ENCODE measurements around the gene TUBGCP6. TPM values are rescaled to one million over a fixed set of nuclear protein-coding genes. Genes with fewer than 3 reads are reported as not detected.

The TUBGCP6 gene
- polyA plus RNA-seq, 3 donors = 3.7 to 72.8 (median 4.3) TPM

DNA sequence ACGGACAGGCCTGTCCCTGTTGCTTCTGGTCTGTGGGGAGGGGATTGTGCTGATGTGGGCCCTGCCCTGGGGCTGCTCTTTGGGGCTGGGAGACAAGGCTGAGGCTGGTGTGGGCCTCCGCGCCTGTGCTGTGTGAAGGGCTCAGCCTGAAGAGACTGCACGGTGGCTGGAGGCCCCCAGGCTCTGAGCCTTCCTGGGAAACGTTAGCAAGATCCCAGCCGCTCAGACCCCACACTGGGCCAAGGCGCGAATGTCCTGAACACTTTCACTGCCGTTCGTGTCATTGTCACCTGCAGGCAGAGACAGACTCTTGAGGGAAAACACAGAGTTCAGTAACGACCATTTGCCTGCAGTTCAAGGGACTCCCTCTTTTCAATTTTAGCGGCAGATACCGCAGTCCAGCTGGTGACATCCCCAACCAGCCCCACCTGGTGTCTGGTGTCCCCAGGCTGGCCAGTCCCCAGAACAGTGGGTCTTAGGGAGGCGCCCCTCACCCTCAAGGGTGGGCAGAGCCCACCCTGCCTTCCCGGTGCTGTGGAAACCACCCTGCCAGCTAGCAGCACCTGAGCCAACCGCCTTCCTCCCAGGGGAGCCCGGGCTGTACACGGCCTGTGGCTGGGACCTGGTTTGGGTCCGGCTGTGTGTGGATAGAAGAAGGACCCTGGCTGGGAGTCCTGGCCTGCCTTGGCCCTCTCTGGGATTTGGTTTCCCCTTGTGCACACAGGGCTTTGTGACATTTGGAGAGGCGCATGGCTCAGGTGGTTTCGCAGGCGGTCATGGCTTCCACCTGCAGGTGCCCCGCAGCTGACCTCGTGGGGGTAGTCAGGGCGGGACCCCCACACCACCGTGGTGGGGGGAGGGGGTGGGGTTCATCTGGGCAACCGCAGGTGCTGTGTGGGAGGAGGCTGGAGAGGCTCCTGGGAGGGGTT lies 68.6 kb downstream of the TUBGCP6 start:
- H3K36me3 Mint-ChIP-seq = peaks cover 4 to 9% of the 10 kb centered on the region in 2 donors
- WGBS (ENCODE audit: insufficient coverage) = 93% methylated on average over 23 of the region's 27 CpGs
- no peak overlapping the region for H3K4me3 ChIP-seq (replicated peaks in 1 of 3; ENCODE audit: low read depth in 2 of 3, low read length in 3 of 3)
- H3K9me3 ChIP-seq (replicated peaks in 1 of 2; ENCODE audit: control insufficient read depth in 1 of 2, insufficient read depth in 1 of 2, low read length in 2 of 2) = no peaks in the 10 kb centered on the region
- no peaks in the 10 kb centered on the region for H4K20me1 ChIP-seq (ENCODE audit: insufficient read depth, low read length)
- TF ChIP-seq, protein P1, sequence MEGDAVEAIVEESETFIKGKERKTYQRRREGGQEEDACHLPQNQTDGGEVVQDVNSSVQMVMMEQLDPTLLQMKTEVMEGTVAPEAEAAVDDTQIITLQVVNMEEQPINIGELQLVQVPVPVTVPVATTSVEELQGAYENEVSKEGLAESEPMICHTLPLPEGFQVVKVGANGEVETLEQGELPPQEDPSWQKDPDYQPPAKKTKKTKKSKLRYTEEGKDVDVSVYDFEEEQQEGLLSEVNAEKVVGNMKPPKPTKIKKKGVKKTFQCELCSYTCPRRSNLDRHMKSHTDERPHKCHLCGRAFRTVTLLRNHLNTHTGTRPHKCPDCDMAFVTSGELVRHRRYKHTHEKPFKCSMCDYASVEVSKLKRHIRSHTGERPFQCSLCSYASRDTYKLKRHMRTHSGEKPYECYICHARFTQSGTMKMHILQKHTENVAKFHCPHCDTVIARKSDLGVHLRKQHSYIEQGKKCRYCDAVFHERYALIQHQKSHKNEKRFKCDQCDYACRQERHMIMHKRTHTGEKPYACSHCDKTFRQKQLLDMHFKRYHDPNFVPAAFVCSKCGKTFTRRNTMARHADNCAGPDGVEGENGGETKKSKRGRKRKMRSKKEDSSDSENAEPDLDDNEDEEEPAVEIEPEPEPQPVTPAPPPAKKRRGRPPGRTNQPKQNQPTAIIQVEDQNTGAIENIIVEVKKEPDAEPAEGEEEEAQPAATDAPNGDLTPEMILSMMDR (IDR thresholded peaks at IDR 0.05) = no peak
- H3K4me3 Mint-ChIP-seq = no peak overlapping the region
- peaks cover 10 to 35% of the 10 kb centered on the region in 2 donors for H3K4me1 ChIP-seq (ENCODE audit: control insufficient read depth in 1 of 2, insufficient read depth in 2 of 2, low read length in 2 of 2)
- no peak for DNase-seq
- H3K36me3 ChIP-seq (replicated peaks in 1 of 2; ENCODE audit: control insufficient read depth in 1 of 2, insufficient read depth in 2 of 2, low read length in 2 of 2) = no peaks in the 10 kb centered on the region
- no peak overlapping the region for H2AFZ ChIP-seq (ENCODE audit: insufficient read depth, low read depth, low read length, poor library complexity, severe bottlenecking)
- peaks cover 18 to 54% (median 27%) of the 10 kb centered on the region in 3 donors for H3K27me3 Mint-ChIP-seq (ENCODE audit: low read depth in 3 of 3)
- H3K27me3 ChIP-seq (ENCODE audit: control insufficient read depth in 2 of 2, insufficient read depth in 2 of 2, low read length in 2 of 2) = peaks cover 0 to 14% of the 10 kb centered on the region in 2 donors
- no peak overlapping the region for H3K9ac ChIP-seq (ENCODE audit: insufficient read depth, low read length, poor library complexity, severe bottlenecking)
- H3K27ac Mint-ChIP-seq = no peak overlapping the region
- H3K4me1 Mint-ChIP-seq = peaks cover 21% of the 10 kb centered on the region
- no peak overlapping the region for H3K27ac ChIP-seq (ENCODE audit: low read depth in 1 of 2, low read length in 2 of 2)
- intact Hi-C loops (cut with micrococcal nuclease) = no loop called here
- no peaks in the 10 kb centered on the region for H3K79me2 ChIP-seq (ENCODE audit: insufficient read depth, low read length)
- H3K4me2 ChIP-seq (replicated peaks; ENCODE audit: extremely low read depth, low read length, poor library complexity, severe bottlenecking) = no peak overlapping the region
- peaks cover 2 to 10% (median 7%) of the 10 kb centered on the region in 7 donors for H3K9me3 Mint-ChIP-seq

- H3K27ac ChIP-seq (ENCODE audit: low read depth in 1 of 2, low read length in 2 of 2) = no peak overlapping the region
- no peak overlapping the region for H3K27ac Mint-ChIP-seq
- no peak overlapping the region for H3K9ac ChIP-seq (ENCODE audit: insufficient read depth, low read length, poor library complexity, severe bottlenecking)
- TF ChIP-seq, protein P1 (IDR thresholded peaks at IDR 0.05) = no peak
- no peaks in the 10 kb centered on the region for H3K36me3 ChIP-seq (replicated peaks in 1 of 2; ENCODE audit: control insufficient read depth in 1 of 2, insufficient read depth in 2 of 2, low read length in 2 of 2)
- H3K27me3 Mint-ChIP-seq (ENCODE audit: low read depth in 3 of 3) = peaks cover 21 to 59% (median 28%) of the 10 kb centered on the region in 3 donors
- no peak overlapping the region for H3K4me3 ChIP-seq (replicated peaks in 1 of 3; ENCODE audit: low read depth in 2 of 3, low read length in 3 of 3)
- H4K20me1 ChIP-seq (ENCODE audit: insufficient read depth, low read length) = no peaks in the 10 kb centered on the region
- peaks cover 6 to 12% of the 10 kb centered on the region in 2 donors for H3K36me3 Mint-ChIP-seq
- H3K4me3 Mint-ChIP-seq = no peak overlapping the region
- intact Hi-C loops (cut with micrococcal nuclease) = no loop called here
- 100% methylated on average over 5 of the region's 6 CpGs for WGBS (ENCODE audit: insufficient coverage)
- H3K9me3 ChIP-seq (replicated peaks in 1 of 2; ENCODE audit: control insufficient read depth in 1 of 2, insufficient read depth in 1 of 2, low read length in 2 of 2) = no peaks in the 10 kb centered on the region
- no peak overlapping the region for H2AFZ ChIP-seq (ENCODE audit: insufficient read depth, low read depth, low read length, poor library complexity, severe bottlenecking)
- no peak overlapping the region for H3K4me2 ChIP-seq (replicated peaks; ENCODE audit: extremely low read depth, low read length, poor library complexity, severe bottlenecking)
- peaks cover 2 to 12% (median 7%) of the 10 kb centered on the region in 7 donors for H3K9me3 Mint-ChIP-seq
- peaks cover 24% of the 10 kb centered on the region for H3K4me1 Mint-ChIP-seq
- peaks cover 0 to 17% of the 10 kb centered on the region in 2 donors for H3K27me3 ChIP-seq (ENCODE audit: control insufficient read depth in 2 of 2, insufficient read depth in 2 of 2, low read length in 2 of 2)
- no peaks in the 10 kb centered on the region for H3K79me2 ChIP-seq (ENCODE audit: insufficient read depth, low read length)
- H3K4me1 ChIP-seq (ENCODE audit: control insufficient read depth in 1 of 2, insufficient read depth in 2 of 2, low read length in 2 of 2) = peaks cover 10 to 40% of the 10 kb centered on the region in 2 donors
- no peak for DNase-seq
Measured at GRCh38 chr22:50175191-50175461, 69.7 kb downstream of the TUBGCP6 start.

Measured in CD14-positive monocyte (primary cell).